ENCODE results near the gene ADCY7.

The ADCY7 gene

DNA sequence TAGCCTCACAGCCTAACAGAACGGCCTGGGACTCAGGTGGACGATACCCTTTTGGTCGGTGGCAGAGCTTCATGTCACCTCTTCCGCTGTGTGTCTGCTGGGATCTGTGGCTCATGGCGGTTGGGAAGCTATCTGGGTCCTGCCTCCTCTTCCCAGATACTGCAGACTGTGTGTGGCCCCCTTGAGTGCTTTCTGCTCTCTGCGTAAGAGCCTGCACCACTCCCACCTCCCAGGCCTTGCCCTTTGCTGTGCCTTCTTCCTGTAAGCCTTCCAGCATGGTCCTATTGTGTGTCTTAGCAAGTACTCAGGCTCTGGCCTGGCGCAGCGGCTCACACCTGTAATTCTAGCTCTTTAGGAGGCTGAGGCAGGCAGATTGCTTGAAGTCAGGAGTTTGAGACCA is 17.5 kb upstream of the ADCY7 start:
- DNase-seq (ENCODE audit: low read depth) = no peak

- peak; percentile 89 for DNase-seq (ENCODE audit: low read depth)
Measured at GRCh38 chr16:50251375-50252081, 14.8 kb upstream of the ADCY7 start.

DNA sequence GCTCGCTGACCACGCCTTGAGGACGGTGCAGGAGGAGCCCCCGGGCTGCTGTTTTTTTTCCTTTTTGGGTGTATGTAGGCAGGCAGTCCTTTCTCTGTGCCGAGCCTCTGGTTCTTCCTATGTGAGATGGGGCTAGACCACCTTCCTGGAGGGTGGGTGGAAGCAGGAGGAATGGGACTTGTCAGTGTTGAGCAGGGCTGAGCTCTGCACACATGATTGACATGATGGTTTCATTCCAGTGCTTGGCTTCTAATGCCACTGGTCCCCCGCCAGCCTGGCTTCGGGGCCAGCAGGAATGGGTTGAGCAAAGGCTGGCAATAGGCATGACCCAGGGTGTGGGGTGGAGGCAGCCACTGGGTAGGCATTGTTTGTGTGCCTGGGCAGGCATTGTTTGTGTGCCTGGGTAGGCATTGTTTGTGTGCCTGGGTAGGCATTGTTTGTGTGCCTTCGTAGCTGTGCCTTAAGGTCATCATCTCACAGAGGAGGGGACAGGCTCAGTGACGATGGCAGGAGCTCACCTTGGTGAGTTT is 14.2 kb upstream of the ADCY7 start:
- no peak for DNase-seq (ENCODE audit: low read depth)

DNA sequence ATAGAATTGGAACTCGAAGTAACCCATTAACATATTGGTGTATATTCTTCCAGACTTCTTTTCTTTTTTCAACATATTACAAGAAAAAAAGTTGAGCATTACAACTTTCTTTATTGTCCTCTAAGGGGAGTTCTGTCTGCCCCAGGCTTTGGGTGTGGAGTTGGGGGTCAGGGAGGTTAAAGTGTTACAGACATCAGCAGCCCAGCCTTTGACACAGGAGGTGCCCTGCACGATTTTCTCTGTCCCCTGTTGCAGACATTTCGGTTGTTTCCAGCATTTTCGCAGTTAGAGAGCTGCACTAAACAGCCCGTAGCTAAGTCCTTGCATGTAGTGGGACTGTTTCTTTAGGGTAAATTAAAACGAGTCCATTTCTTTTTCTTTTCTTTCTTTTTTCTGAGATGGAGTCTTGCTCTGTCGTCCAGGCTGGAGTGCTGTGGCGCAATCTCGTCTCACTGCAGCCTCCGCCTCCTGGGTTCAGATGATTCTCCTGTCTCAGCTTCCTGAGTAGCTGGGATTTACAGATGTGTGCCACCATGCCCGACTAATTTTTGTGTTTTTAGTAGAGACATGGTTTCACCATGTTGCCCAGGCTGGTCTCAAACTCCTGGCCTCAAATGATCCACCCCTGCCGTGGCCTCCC is 13.4 kb upstream of the ADCY7 start:
- no peak for DNase-seq (ENCODE audit: low read depth)

DNA sequence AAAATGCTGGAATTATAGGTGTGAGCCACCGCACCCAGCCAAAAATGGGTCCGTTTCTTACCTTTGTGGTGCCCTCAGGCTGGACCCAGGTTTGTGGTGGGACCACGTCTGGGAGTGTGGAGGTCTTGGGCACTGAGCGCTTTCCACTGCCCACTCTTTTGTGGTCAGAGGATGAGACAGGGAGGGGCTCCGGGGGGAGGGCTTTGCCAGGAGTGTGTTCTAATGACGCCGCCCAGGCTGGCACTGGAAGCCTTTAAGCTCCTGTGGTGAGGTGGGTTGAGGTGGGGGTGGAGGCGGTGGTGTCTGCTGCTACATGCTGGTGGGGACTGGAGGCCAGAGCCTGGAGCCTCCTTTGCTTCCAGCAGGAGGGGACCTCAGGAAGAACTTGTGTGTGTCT is 12.8 kb upstream of the ADCY7 start:
- no peak for DNase-seq (ENCODE audit: low read depth)

GRCh38 chr16:50254072-50254471 is 12.3 kb upstream of the ADCY7 start:
- no peak for DNase-seq (ENCODE audit: low read depth)

DNA sequence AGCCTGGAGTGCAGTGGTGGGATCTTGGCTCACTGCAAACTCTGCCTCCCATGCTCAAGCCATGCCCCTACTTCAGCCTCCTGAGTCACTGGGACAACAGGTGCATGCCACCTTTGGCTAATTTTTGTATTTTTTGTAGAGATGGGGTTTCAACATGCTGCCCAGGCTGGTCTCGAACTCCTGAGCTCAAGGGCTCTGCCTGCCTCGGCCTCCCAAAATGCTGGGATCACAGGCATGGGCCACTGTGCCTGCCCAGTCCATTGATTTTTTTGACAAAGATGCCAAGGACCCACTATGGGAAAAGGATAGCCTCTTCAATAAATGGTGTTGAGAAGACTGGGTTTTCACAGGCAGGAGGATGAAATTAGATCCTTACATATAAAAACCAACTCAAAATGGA is 10.8 kb upstream of the ADCY7 start:
- no peak for DNase-seq (ENCODE audit: low read depth)

- DNase-seq (ENCODE audit: low read depth) = no peak
Measured at GRCh38 chr16:50256604-50257003, 9.7 kb upstream of the ADCY7 start.

- DNase-seq (ENCODE audit: low read depth) = no peak
Measured at GRCh38 chr16:50257876-50258275, 8.5 kb upstream of the ADCY7 start.

DNA sequence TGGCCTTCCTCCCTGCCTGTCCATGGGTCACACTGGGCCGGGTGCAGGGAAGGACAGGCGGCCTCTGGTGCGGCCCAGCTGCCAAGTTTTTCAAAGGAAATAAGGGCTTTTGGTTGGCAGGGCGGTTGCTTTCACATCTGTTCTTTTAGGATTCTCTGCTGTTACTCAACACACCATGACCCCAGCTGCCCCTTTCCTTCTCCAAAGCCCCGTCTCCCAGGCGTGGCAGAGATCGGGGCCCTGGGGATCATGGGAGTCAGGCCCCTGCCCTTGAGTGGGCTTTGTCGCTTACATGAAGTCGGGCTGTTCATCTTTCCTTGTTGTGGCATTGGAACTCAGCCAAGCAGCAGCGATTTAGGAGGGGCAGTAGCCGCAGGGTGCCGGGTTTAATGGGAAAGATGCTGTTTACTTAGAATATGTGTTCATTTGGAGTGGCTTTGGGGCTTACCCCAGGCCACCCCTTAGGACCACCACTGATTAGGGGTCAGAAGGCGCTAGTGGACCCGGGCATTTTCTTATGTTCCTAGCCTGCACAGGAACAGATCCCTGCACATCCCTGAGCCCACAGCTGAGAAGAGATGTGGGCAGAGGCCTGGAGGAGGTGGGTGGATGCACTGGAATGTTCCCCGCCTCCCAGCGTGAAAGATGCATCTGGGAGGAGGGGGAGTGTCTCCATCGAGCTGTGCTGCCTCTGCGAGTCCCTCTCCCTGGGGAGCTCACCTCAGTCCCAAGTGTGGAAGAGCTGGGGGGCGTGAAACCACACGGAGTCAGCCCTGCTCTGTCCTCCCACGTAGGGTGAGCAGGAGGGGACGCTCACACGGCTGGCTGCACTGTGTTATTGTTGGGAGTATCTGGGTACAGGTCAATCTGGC is 6.8 kb upstream of the ADCY7 start:
- peak; percentile 31 for DNase-seq (ENCODE audit: low read depth)

DNA sequence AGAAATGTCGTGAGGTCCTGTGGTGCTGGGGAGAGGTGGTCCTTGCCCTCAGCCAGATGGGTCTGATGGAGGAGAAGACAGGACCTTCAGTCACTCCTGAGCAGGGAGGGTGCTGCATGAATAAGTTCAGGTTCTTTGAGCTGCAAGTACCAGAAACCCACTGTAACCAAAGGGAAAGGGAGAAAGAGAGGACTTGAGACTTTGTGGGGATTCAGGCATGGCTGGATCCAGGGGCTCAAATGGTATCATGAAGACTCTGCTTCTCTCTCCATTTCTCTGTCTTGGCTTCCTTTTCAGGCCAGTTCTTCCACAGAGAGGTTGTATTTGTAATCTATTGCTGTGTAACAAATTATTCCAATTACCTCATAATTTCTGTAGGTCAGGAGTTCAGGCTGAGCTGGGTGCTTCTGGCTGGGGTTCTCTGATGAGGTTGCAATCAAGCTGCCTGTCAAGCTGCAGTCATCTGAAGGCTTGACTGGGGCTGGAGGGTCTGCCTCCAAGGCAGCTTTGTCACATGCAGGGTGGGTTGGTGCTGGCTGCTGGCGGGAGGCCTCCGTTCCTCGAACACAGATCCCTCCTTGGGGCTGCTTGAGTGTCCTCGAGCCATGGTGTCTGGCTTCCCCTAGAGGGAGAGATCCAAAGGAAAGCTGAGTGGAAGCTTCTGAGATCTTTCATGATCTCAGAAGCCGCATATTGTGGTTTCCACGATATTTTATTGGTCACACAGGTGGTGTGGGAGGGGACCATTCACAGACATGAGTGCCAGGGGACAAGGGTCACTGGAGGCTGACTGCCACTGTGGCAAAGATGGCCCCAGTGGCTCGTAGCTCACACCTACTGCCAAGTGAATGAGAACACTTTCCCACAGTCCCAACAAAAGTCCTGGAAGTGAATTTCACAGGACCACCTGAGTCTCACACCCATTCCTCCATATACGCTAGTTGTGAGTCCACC is 5.9 kb upstream of the ADCY7 start:
- DNase-seq (ENCODE audit: low read depth) = no peak

GRCh38 chr16:50261160-50261706 is 5.1 kb upstream of the ADCY7 start:
- DNase-seq (ENCODE audit: low read depth) = no peak

GRCh38 chr16:50261707-50262235 is 4.6 kb upstream of the ADCY7 start:
- no peak for DNase-seq (ENCODE audit: low read depth)

DNA sequence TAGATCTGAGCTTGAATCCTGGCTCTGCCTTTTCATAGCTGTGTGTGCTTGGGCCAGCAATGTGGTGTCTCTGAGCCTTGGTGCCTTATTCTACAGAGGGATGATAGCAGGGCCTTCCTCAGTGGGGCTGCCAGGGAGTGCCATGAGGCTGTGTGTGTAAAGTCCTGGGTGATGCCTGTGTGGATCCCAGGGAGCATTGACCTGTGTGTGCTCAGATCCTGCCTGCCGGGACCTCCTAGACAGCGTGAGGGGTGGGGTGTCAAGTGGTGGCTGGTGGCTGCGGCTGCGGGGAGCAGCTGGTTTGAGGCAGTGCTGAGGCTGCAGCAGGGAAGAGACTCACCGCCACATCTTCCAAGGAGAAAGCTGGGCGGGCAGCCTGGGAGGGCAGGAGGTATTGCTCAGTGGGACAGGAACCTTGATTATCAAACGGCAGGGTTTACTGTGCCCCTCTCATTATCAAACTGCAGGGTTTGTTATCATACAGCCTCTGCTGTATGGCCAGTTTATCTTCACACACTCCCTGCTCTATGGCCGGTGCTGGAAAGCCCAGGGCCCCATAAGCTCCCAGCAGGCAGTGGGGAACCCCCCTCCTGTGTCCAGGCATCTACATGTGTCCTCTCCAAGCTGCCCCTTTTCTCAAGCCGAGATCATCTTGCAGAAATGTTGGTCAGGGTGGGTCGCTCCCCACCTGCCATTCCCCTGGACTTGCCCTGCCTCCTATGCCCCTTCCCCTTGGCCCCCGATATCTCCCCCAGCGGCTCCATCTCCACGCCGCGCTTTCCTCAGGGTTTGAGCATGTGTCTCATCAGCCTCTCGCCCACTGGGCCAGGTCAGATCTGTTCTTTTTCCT is 3.1 kb upstream of the ADCY7 start:
- DNase-seq (ENCODE audit: low read depth) = no peak

- DNase-seq (ENCODE audit: low read depth) = no peak
Measured at GRCh38 chr16:50263940-50264929, 2.1 kb upstream of the ADCY7 start.

DNA sequence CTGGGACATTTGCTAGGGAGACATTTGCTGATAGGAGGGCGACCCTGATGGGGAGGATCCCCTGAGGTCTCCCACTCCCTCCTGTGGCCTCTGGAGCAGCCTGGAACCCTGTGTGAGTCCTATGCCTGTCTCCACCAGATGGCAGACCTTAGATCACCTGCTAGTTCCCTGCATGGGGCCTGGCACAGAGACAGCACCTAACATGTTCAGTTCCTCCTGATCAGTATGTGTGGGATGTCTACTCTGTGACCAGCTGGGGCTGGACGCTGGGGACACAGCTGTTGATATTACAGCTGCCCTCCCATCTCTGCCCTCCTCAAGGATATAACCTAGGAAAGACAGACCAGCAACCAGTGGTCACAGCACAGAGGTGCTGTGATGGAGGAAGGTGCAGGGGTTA is 1.1 kb upstream of the ADCY7 start:
- no peak for DNase-seq (ENCODE audit: low read depth)

- DNase-seq (ENCODE audit: low read depth) = no peak
Measured at GRCh38 chr16:50265716-50266336, 525 bp upstream of the ADCY7 start.

- no peak for DNase-seq (ENCODE audit: low read depth)
Measured at GRCh38 chr16:50267151-50267631, 840 bp downstream of the ADCY7 start.
